GM18507 (cell line): Measurements from ENCODE around the gene PGM5.
A peak's percentile ranks its signal among the peaks of the same experiment; 100 is the strongest.

Experiments used
- DNase-seq: peaks from one replicate; pipeline ENCODE4 v3.0.0; 2011; ENCODE audit warnings: low read depth; ENCODE audit not compliant: insufficient read length; ENCODE audit errors: extremely low spot score
- FAIRE-seq: peaks from 2 replicates; lab custom pipeline; 2011; peaks lifted over from hg19 to GRCh38; lab: Jason Lieb, UNC

Gene PGM5

DNA sequence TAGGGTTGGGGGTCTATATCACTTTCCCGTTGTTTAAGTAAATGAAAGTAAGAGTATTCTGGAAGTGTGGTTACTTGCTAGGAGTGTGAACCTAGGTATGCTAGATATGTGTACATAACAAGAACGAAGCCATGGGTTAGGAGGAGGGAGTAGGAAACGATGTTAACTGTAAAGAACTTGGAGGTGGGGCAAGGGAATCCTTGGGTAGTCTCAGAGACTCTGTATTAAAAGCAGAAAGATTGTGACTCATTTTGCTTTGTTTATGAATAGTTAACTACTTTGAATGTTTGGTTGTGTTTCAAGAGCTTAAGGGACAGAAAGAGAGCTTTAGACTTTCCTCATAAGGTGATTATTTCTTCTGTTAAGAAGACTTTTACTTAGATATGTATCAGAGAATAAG is 124.4 kb downstream of the PGM5 start:
- no peak for DNase-seq
- no peak for FAIRE-seq

DNA sequence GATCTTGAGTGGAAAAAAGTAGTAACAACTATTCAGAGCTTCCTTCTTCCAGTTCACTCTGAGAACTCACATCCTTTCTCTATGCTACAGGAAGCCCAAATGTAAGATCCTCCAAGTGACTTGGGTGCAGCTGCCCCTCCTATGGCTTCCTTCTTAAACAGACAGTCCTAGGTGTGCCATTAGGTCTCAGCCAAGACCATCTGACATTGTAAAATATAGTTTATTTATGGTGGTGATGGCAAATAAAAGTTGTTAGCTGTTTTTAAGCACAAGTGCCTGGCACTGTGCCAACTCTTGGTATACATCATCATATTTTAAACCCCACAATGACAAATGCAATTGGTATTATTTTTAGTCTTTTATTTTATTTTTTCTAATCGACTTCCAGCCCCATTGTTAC is 126.1 kb downstream of the PGM5 start:
- FAIRE-seq: no peak

DNA sequence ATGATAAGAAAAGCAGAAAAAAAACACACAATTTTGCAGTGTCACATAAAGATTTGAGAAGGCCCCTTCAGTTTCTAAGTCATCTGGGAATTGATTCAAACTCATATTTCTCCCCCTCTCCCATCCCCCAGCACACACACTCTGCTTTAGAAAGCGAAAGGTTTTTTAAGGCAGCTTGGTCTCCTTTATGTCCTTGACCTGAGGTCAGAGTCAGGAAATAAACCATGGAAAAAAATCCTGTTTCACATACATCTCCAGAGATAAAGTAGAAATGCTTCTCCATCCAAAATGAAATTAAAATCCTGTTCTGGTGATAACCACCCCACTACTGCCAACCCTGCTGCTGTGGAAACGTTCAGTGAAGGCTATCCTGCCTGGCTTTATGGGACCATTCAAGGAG is 131.7 kb downstream of the PGM5 start:
- DNase-seq (no peak), FAIRE-seq (no peak)

More for the DNA sequence above, 126.1 kb downstream of the PGM5 start:
- no peak for DNase-seq

DNA sequence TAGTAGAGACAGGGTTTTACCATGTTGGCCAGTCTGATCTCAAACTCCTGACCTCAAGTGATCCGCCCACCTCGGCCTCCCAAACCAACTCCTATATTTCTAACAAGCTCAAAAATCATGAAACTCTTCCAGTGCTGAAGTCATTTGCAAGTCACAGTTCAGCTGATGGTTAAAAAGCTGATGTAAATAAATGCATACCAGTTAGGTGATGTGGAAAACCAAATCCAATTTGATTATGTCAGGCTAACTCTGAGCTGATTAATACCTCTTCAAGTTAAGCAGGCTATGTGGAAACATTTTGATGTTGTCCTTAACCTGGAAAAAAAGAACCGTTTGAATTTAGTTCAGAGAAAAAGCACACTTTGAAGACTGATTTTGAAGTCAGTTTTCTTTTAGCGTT is 133.2 kb downstream of the PGM5 start:
- no peak for DNase-seq
- no peak for FAIRE-seq

DNA sequence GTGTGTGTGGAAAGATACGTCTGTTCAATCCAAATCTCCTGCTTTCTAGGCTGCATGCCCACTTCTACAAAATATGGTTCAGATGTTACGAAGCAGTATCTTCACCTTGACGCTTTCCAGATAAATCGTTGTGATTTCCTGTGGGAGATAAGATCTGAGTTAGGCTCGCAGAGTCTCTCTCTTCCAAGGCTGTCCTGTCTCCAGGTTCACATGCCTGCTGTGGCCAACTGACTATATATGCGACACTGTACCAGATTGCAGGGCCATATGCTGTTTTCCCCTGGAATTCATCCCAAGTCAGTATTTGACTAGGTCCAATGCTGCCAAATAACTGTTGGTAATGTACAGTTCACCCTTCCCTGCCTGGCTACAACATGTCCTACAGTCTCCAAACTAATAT is 136.4 kb downstream of the PGM5 start:
- DNase-seq (no peak), FAIRE-seq (no peak)

DNA sequence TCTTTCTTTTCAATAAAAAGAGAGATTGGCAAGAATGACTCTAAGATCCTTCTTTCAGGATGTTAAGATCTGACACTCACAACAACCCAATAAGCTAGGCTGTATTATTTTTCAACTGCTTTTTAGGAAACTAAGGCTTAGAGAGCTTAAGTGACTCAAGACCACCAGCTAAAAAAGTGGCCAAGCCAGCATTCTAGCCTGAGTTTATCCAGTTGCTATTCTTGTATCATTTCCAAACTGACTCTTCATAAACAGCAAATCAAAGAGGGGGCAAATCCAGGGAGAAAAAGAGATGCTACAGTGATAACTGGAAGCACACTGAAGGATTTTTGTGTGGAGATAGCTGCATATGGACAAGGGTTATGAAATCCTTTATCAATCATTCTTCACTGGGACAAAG is 137.1 kb downstream of the PGM5 start:
- no peak for DNase-seq
- no peak for FAIRE-seq

DNA sequence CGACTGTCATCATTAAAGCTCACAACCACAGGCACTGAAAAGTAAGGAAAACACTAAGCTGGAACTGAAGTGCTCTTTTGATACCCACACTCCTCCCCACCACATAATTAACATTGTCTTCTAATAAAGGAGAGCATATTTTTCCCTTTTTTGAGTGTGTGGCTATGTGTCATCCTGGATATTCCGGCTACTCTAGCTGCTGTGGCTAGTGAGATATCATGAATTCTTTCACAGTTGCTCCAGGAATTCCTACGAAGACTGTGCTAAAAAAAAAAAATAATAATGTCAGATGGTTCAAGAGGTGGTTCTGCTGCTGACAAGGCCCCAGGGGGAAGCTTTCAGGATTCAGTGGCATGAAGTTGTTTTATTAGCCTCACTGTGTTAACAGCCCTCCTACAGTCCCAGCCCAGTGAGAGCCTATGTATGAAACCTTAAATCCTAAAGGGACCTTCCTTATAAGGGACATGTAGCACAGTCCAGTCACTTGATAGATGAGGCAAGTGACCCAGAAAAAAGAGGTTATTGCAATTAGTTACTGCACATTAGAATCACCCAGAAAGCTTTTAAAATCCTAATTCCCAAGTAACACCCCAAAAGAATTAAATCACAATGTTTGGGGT is 137.7 kb downstream of the PGM5 start:
- DNase-seq (no peak), FAIRE-seq (no peak)

DNA sequence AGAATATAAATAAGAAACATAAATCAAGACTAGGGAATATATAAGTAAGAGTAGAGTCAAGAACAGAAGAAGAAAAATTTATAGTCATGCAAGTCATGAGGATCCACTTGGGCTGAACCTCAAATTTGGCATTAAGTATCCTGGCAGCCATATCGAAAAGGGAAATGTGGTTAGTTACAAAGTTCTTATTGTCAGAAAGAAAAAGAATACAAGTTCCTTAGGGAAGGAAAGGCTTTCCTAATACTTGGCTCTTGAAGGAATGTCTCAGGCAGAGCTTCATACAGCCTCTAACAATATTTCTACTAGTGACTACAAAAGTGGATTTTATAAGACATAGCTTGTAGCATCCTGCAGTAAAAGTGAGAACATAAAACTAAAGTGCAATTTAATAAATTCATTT is 138.8 kb downstream of the PGM5 start:
- FAIRE-seq (no peak), DNase-seq (no peak)

DNA sequence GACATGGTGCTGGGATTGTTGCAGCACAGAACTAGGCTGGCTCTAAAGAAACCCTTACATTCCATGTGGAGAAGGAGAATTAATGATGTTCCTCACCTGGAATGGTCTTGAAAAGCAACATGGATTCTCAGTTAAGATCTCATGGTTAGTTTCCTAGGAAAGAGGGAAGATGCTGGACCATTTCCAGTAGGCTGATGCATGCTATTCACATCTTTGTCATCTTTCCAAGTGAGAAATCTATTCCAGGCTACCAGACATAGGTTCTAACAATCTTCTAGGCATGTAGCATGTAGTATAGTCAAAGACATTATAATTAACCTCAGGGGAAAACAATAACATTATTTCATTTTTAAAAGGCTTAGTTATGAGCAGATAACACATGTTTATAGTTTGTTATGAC is 139.9 kb downstream of the PGM5 start:
- FAIRE-seq (no peak), DNase-seq (no peak)

DNA sequence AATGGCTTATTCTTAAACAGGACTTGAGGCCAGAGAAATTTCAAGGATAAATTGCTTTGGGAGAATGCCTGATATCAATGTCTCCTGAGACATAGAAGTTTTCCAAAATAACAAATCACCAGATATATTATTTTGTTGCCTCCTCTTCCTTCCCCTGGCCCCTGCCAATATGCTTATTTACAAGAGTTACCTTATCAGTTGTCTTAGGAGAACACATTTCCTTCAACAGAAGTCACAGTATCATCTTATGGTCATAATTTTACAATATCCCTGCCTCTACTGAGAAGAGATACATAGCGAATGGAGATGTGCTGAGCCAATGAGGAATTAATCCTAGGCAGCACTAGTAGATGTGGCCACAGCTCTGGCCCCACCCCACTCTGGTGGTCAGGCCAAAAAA is 141.2 kb downstream of the PGM5 start:
- DNase-seq: no peak
- FAIRE-seq: no peak

DNA sequence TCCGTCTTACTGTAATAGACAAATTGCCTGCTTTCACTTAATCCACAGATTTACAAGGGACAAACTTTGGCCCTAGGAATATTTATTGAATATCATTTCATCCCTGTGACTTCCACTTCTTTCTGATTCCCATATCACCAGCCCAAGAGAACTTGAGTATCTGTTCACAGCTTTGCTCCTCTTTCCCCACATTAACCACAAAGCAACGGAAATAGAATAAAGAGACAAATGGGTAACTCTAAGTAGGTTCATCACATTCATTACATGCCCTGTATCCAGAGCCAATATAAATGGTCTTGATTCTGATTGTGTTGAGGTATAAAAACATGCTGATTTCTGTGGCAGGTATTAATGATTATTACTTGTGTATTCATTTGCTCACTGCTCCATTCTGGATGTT is 142.4 kb downstream of the PGM5 start:
- no peak for DNase-seq
- FAIRE-seq: no peak

DNA sequence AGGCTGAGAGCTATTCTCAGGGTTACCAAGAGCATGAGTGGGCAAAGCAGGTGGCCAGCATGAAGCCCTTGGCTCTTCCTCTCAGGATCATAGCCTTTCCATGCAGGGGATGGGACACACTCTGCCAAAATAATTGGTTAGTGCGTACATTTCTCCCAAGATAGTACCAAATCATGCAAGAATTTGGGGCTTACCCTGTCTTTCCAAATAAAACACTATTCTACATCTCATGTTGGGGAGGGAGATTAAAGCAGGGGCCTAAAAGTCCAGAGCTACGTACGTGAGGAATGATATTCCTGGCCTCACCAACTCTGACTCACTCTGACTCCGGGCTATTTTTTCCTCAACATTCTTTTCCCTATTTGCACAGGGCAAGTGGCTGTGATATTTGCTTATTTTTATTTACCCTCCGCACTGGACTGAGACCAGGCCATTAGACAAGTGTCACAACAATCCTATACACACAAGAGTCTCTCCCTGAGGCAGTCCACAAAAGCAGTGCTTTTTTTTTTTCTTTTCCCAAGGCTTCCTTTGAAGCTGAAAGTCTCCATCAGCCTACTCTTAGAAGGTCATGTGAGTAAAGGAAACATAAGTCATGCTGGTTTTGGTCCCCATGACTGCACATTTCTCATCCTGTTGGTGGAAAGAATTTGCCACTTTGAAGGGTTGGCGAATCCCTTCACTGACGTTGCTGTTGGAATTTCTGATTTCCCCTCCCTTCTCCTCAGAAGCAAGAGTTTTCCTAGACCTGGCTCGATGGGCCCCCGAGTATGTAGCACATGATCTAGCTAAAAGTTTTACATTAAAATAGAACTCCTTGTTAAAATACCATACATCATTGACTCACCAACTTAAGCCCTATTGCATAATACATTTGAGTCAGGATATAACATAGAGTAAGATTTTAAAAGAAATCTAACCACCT is 144.3 kb downstream of the PGM5 start:
- FAIRE-seq: no peak
- no peak for DNase-seq

DNA sequence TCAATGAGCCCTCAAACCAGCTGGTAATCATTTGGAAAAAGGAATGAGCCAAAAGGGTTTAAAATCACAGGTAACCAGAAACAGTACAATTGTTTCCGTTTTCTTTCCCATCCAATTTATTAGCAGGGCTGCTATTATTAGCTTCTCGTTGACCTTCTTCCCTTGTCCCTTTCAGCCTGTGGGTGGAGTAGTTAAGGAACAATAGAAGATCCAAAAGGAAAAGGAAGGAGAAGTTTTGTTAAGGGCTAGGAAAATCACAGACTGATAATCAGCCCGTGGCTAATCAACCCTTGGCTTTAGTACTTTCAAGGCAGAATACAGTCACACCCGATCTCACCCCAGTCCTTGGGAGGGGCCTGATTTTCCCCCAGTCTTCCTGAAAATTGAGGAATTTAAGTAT is 145.9 kb downstream of the PGM5 start:
- DNase-seq (no peak), FAIRE-seq (no peak)

DNA sequence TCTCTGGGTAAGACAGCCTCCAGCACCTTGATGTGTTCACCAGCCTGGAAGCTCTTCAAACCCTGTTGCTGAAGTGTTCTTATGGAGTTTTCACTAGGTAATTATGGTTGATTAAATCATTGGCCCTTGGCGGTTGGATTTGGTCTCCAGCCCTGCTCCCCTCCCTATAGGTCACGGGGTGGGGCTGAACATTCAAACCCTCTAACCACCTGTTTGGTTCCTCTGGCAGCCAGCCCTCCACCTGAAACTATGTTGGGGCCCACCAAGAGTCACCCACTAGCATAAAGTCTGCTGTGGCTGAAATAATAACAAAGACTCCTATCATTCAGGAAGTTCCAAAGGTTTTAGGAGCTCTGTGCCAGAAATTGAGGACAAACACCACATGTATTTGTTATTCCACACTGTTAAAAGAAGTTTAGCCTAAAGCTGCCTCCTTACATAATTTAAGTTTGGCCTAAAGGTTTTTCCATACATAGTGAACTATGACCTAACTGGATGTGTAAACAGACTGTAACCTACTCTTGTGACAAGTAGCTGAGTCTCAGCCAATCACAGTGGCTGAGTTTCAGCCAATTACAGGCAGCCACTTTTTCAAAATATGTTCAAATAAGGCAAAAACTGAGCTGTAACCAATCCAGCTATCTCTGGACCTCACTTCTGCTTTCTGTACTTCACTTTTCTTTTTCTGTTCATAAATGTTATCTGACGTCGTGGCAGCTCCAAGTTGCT is 149.4 kb downstream of the PGM5 start:
- DNase-seq (no peak), FAIRE-seq (no peak)

DNA sequence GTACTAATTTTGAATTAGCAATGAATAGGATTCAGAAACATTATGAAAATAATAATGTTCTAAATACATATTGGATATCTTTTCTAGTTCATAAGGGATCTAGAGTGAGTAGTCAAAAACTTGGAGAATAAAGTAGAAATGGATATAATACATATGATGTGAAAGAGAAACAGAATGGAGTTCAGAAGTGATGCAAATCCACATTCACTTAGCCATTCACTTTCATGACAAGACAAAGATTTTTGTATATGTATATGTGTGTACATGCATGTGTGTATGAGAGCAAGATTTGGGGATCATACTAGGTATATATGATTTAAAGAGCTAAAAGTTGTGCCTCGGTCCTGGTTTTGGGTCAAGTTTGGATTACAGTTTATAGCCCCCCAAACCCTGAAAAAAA is 150.1 kb downstream of the PGM5 start:
- DNase-seq: no peak
- peak; percentile 39 for FAIRE-seq

DNA sequence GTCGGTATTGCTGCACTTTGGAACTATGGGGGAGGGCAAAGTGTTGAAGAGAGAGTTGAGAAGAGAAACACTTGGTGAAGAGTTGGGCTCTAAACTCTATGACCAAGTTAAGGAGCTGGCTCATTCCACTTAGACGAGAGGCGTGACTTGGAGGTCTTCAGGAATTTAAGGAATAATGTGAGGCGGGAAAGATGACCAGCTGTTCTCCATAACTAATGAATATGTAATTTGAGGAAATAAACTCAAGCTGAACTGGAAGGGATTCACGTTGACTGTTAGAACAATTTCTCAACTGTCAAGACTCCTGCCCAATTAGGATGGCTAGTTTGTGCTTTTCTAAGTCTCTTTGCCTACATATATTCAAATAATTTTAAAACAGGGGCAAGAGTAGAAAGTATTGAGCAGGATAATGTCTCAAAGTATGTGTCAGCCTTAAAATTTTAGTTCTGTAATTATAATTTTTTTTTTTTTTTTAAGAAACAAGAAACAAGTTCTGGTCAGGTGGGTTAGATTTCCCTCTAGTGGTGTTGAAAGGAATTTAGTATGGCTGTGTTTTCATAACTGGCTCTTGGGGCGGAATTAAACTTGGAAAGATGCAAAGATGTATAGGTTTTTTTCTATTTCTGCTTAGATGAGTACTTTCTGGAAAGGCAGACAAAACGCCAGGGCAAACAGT is 150.9 kb downstream of the PGM5 start:
- FAIRE-seq (no peak), DNase-seq (no peak)

DNA sequence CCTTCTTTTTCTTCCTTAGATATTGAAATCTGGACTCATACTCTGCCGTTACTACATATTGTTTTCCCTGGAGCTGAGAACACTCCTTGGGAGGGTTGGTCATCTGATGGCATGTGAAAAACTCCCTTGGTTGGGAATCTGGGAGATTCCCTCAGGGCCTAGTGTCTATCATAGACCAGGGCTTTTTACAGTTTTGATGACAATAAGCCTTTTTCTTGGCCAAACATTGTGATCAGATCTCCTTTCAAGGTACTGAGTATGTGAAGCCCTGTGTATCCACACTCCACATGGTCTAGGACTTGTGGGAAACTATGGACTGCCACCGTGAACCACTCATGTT is 151.4 kb downstream of the PGM5 start:
- DNase-seq (no peak), FAIRE-seq (no peak)

DNA sequence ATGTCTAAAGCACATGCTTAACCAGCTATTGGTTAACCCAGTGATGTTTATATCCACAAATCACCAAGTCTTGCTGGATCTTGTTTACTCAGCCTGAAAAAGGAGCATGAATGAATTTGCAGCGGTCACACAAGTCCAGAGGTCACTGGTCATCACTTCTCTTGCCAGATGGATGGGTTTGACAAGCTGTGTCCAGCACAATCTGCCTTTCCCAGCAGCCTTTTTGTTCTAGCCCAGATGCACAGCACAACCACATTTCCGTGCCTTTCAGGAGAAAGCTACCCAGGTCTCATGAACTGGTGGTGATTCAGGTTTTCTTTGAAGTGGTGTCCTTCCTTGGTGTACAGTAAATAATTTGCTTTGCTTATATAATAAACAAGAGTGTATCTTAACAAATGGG is 152.1 kb downstream of the PGM5 start:
- FAIRE-seq (peak; percentile 12), DNase-seq (no peak)

DNA sequence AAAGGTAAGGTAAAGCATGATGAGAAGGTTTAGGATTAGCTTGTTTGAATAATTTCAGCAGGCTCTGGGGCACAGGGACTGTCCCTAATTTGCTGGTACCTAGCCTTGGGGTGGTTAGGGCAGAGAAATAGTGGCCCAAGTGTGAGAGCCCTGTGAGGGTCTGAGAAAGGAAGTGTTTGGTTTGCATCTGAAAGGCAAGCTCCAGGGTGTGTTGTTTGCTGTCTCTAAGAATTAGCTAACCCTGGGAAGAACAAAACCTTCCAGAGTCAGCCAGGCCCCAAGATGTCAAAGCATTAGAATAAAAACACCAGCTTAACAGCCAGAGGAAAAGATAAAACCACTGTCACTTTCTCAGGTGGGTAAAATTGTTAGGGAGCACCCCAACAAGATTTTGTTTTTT is 153.3 kb downstream of the PGM5 start:
- FAIRE-seq (no peak), DNase-seq (no peak)

DNA sequence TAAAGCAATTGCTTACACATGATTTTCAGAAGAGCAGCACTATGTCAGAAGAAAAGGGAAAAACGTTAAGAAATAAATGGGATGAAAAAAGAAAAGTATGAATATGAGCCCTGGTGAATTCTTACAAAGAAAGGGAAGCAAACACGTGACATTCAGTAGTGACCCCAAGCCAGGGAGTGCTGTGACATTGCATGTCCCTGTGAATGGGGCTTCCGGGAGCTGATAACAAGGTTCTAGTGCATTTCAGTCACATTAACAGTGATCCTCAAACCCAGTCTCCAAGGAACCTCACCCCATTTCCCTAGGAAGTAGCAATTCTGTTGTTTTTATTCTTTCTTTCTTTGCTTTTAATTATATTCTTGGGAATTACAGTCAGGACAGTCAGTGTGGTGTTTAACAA is 157.0 kb downstream of the PGM5 start:
- FAIRE-seq: no peak
- no peak for DNase-seq
